Cardiac fibroblast (primary cell): ENCODE data around the gene PSMD13.
"Not testable (repeated sequence)": the region's sequence is repeated elsewhere in the genome, so short reads cannot be mapped to it uniquely, and the experiment has no call there.

Source experiments
- DNase-seq, 2 donors: peaks; one replicate each; pipeline versions ENCODE4 v3.0.0 to v3.0.0-alpha.2; 2010; ENCODE audit warnings: low read depth in 2 of 2
- H3K4me3 ChIP-seq, 2 donors: replicated peaks in 1 of 2; 1 replicate in 1 of 2; 2 replicates in 1 of 2; pipeline ENCODE4 v1.5.1; 2011; ENCODE audit warnings: low read depth in 2 of 2, low read length in 2 of 2, mild to moderate bottlenecking in 2 of 2, moderate library complexity in 1 of 2
- CTCF ChIP-seq: IDR thresholded peaks from one replicate; pipeline ENCODE4 v1.5.1; 2011; ENCODE audit warnings: low read depth, mild to moderate bottlenecking, low read length, inconsistent platforms

PSMD13 gene

GRCh38 chr11:259413-259812 is 22.6 kb downstream of the PSMD13 start:
- no peak for DNase-seq
- TF ChIP-seq CTCF = no peak
- H3K4me3 ChIP-seq = no peak overlapping the region

GRCh38 chr11:261624-262023 is 24.8 kb downstream of the PSMD13 start:
- no peak for TF ChIP-seq CTCF
- H3K4me3 ChIP-seq = no peak overlapping the region
- no peak for DNase-seq

- TF ChIP-seq CTCF = no peak
- DNase-seq = no peak
- no peak overlapping the region for H3K4me3 ChIP-seq
Measured at GRCh38 chr11:266676-267439, 30.1 kb downstream of the PSMD13 start.

GRCh38 chr11:267491-267994 is 30.8 kb downstream of the PSMD13 start:
- no peak for DNase-seq
- no peak overlapping the region for H3K4me3 ChIP-seq
- no peak for TF ChIP-seq CTCF

GRCh38 chr11:268716-269145 is 32.0 kb downstream of the PSMD13 start:
- peak; percentile 35 to 36 for DNase-seq
- H3K4me3 ChIP-seq = not testable (repeated sequence)

- TF ChIP-seq CTCF = no peak
- H3K4me3 ChIP-seq = no peak overlapping the region
- peak in 1 of 2 donors; percentile 24 for DNase-seq
Measured at GRCh38 chr11:269146-269890, 32.5 kb downstream of the PSMD13 start.
